ENCODE results near the gene GTPBP2.
"Not testable (repeated sequence)": the region's sequence is repeated elsewhere in the genome, so short reads cannot be mapped to it uniquely, and the experiment has no call there.

- not testable (repeated sequence) for TF ChIP-seq BHLHE40 (IDR thresholded peaks at IDR 0.05; ENCODE audit: borderline replicate concordance); FOXA1 (IDR thresholded peaks at IDR 0.05); ELF4 (IDR thresholded peaks at IDR 0.05); HDGF (IDR thresholded peaks at IDR 0.05; ENCODE audit: borderline replicate concordance); FOXM1 (IDR thresholded peaks at IDR 0.05; ENCODE audit: borderline replicate concordance); SP1 (IDR thresholded peaks at IDR 0.05); ZNF384 (IDR thresholded peaks at IDR 0.05); LEF1 (IDR thresholded peaks at IDR 0.05; ENCODE audit: borderline replicate concordance); FOXK2 (IDR thresholded peaks at IDR 0.05); NFRKB (IDR thresholded peaks at IDR 0.05); SUZ12 (IDR thresholded peaks at IDR 0.05); TARDBP (IDR thresholded peaks at IDR 0.05)
- TF ChIP-seq, protein P1, sequence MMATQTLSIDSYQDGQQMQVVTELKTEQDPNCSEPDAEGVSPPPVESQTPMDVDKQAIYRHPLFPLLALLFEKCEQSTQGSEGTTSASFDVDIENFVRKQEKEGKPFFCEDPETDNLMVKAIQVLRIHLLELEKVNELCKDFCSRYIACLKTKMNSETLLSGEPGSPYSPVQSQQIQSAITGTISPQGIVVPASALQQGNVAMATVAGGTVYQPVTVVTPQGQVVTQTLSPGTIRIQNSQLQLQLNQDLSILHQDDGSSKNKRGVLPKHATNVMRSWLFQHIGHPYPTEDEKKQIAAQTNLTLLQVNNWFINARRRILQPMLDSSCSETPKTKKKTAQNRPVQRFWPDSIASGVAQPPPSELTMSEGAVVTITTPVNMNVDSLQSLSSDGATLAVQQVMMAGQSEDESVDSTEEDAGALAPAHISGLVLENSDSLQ (IDR thresholded peaks at IDR 0.05): not testable (repeated sequence)
Measured at GRCh38 chr6:43652822-43653221, 23.8 kb upstream of the GTPBP2 start.

Measured in HEK293T (cell line).